ENCODE measurements around the gene PCDHGA2.

- TF ChIP-seq POLR2A (IDR thresholded peaks at IDR 0.05) (no peak), CTCF (IDR thresholded peaks at IDR 0.05) (no peak)
These were observed 24.2 kb downstream of the PCDHGA2 start for GRCh38 chr5:141362719-141363118.

Data from prostate gland (tissue), 2 donors.